B cell (primary cell): ENCODE data around the gene FCRL6.

ENCODE experiments used
- EZH2 ChIP-seq: IDR thresholded peaks from 2 replicates; pipeline ENCODE4 v1.6.1; 2012; ENCODE audit warnings: borderline replicate concordance, low read depth, mild to moderate bottlenecking, moderate library complexity, low read length; ENCODE audit not compliant: insufficient read depth, poor library complexity, severe bottlenecking
- TF ChIP-seq, protein P1 (sequence below): fragments of 200-600 bp; IDR thresholded peaks from one replicate; pipeline ENCODE4 v1.8.0; 2022; ENCODE audit warnings: antibody characterized with exemption, mild to moderate bottlenecking

DNA sequence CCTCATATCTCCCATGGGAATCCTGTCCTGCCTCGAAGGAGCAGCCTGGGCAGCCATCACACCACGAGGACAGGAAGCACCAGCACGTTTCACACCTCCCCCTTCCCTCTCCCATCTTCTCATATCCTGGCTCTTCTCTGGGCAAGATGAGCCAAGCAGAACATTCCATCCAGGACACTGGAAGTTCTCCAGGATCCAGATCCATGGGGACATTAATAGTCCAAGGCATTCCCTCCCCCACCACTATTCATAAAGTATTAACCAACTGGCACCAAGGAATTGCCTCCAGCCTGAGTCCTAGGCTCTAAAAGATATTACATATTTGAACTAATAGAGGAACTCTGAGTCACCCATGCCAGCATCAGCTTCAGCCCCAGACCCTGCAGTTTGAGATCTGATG lies 33.2 kb downstream of the FCRL6 start:
- TF ChIP-seq, protein P1, sequence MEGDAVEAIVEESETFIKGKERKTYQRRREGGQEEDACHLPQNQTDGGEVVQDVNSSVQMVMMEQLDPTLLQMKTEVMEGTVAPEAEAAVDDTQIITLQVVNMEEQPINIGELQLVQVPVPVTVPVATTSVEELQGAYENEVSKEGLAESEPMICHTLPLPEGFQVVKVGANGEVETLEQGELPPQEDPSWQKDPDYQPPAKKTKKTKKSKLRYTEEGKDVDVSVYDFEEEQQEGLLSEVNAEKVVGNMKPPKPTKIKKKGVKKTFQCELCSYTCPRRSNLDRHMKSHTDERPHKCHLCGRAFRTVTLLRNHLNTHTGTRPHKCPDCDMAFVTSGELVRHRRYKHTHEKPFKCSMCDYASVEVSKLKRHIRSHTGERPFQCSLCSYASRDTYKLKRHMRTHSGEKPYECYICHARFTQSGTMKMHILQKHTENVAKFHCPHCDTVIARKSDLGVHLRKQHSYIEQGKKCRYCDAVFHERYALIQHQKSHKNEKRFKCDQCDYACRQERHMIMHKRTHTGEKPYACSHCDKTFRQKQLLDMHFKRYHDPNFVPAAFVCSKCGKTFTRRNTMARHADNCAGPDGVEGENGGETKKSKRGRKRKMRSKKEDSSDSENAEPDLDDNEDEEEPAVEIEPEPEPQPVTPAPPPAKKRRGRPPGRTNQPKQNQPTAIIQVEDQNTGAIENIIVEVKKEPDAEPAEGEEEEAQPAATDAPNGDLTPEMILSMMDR: no peak
- TF ChIP-seq EZH2: no peak
